Psoas muscle (tissue), 8 donors: ENCODE measurements around the gene ZNF397. TPM values are rescaled to one million over a fixed set of nuclear protein-coding genes. Genes with fewer than 3 reads are reported as not detected.

Experiments
- ATAC-seq, 4 donors: fragments of 200-7000 bp; cut with Tn5 transposase; one replicate each; pipeline ENCODE4 v1.9.1; 2020; ENCODE audit warnings: moderate library complexity in 3 of 4, mild to moderate bottlenecking in 2 of 4
- DNase-seq, 2 donors: peaks; one replicate each; pipeline ENCODE4 v3.0.0-alpha.2; 2020
- H3K27ac ChIP-seq: fragments of 200-600 bp; one replicate; pipeline ENCODE4 v1.8.0; 2022
- H3K27me3 ChIP-seq, 3 donors: fragments of 200-600 bp in 1 of 3; one replicate each; pipeline versions ENCODE4 v1.6.1 to v1.8.0; 2013 to 2022; ENCODE audit warnings: low read length in 2 of 3, mild to moderate bottlenecking in 2 of 3, moderate library complexity in 1 of 3; ENCODE audit not compliant: insufficient read depth in 3 of 3
- H3K36me3 ChIP-seq, 2 donors: fragments of 200-600 bp in 1 of 2; one replicate each; pipeline versions ENCODE4 v1.6.1 to v1.8.0; 2013 to 2022; ENCODE audit warnings: low read depth in 1 of 2, mild to moderate bottlenecking in 1 of 2, moderate library complexity in 1 of 2; ENCODE audit not compliant: insufficient read depth in 1 of 2
- H3K4me1 ChIP-seq: fragments of 200-600 bp; one replicate; pipeline ENCODE4 v1.8.0; 2022
- H3K4me3 ChIP-seq: fragments of 200-600 bp; one replicate; pipeline ENCODE4 v1.8.0; 2022; ENCODE audit warnings: mild to moderate bottlenecking
- H3K9me3 ChIP-seq: fragments of 200-600 bp; one replicate; pipeline ENCODE4 v1.8.0; 2022
- CTCF ChIP-seq: fragments of 200-600 bp; IDR thresholded peaks from one replicate; pipeline ENCODE4 v1.8.0; 2022; ENCODE audit warnings: antibody characterized with exemption
- WGBS, 3 donors: extraction: QIAGEN DNeasy Blood & Tissue Kit; methylation state at CpG; one replicate each; pipeline versions ENCODE4 v1.1.6 to v1.1.7; 2013; 5-methylcytosine and 5-hydroxymethylcytosine counted together
- intact Hi-C, 2 donors: fragments of 100-400 bp; cut with DNase I; formaldehyde crosslinking; loops; one replicate each; pipeline versions ENCODE4 v1.11.0 to v1.14.2; 2022
- polyA plus RNA-seq, 3 donors: library from polyadenylated mRNA; stranded (reverse); fragments of 200-250 nt; gene quantifications; one replicate each; pipeline ENCODE4 v1.2.3, GENCODE V29; 2013
- total RNA-seq, 4 donors: library from RNA; stranded (reverse); fragmentation: NEBNext Ultra II Directional in 2 of 4; extraction: Animal tissue kit (Norgen Biotek cat#: 25700) in 2 of 4; gene quantifications; one replicate each; pipeline versions ENCODE4 v1.2.1 to v1.2.4, GENCODE V29; 2021 to 2023
- donor health status: healthy with polysubstance abuse.
- donor health status: DM: no; HTN: no; CAD: no; lungs with moderate emphysema.
- donor health status: Bipolar disorder and iron deficiency.
- donor health status: healthy.
- donor health status: DM: yes; HTN: yes; CAD: no.
- donor health status: DM: no; HTN: no; CAD: no.
- donor health status: DM: no; HTN: no; CAD: no.
- donor health status: DM: yes; HTN: yes; CAD: no.

ZNF397 gene
- total and polyA plus RNA-seq, 7 donors = 10.5 to 34.5 (median 18.3) TPM

- no peaks in the 10 kb centered on the region for H3K9me3 ChIP-seq
- H3K4me3 ChIP-seq = no peak overlapping the region
- WGBS, 3 donors = 80 to 92% (median 91%) methylated on average over 1 of the region's 1 CpG
- no peak for TF ChIP-seq CTCF
- DNase-seq (no peak), ATAC-seq (peak in 1 of 4 donors; percentile 58)
- H3K27ac ChIP-seq = no peak overlapping the region
- H3K36me3 ChIP-seq = peaks cover 0 to 4% of the 10 kb centered on the region in 2 donors
- intact Hi-C loops = no loop called here
- H3K27me3 ChIP-seq = no peaks in the 10 kb centered on the region
- H3K4me1 ChIP-seq = peaks cover 10% of the 10 kb centered on the region
Measured at GRCh38 chr18:35282353-35282752, 41.5 kb downstream of the ZNF397 start.

- intact Hi-C loops = no loop called here
- WGBS, 3 donors = 93 to 98% (median 94%) methylated on average over 5 to 7 of the region's 7 CpGs
- Histone ChIP-seq H3K4me3 (no peak overlapping the region), H3K27ac (no peak overlapping the region), H3K27me3 (no peaks in the 10 kb centered on the region), H3K4me1 (peaks cover 15% of the 10 kb centered on the region), H3K36me3 (peaks cover 0 to 4% of the 10 kb centered on the region in 2 donors), H3K9me3 (no peaks in the 10 kb centered on the region)
- DNase-seq = no peak
- ATAC-seq = peak in 1 of 4 donors; percentile 10
- no peak for TF ChIP-seq CTCF
Measured at GRCh38 chr18:35283923-35284794, 43.3 kb downstream of the ZNF397 start.

GRCh38 chr18:35284841-35285240 is 44.0 kb downstream of the ZNF397 start:
- H3K9me3 ChIP-seq = no peaks in the 10 kb centered on the region
- WGBS, 3 donors = 55 to 90% (median 65%) methylated on average over 3 of the region's 3 CpGs
- H3K27me3 ChIP-seq = no peaks in the 10 kb centered on the region
- H3K36me3 ChIP-seq = peaks cover 0 to 4% of the 10 kb centered on the region in 2 donors
- TF ChIP-seq CTCF = no peak
- no peak overlapping the region for H3K4me3 ChIP-seq
- DNase-seq (no peak), ATAC-seq (no peak)
- H3K27ac ChIP-seq = no peak overlapping the region
- H3K4me1 ChIP-seq = peaks cover 15% of the 10 kb centered on the region
- intact Hi-C loops = loop anchor here in 1 of 2 donors (5.0 kb wide), 1 partner anchor 43 kb away; the partner anchor contains the start of gene ZNF397

GRCh38 chr18:35289293-35289692 is 48.5 kb downstream of the ZNF397 start:
- ATAC-seq = peak in 1 of 4 donors; percentile 14
- H3K9me3 ChIP-seq = no peaks in the 10 kb centered on the region
- no peak for TF ChIP-seq CTCF
- H3K27ac ChIP-seq = peak overlapping the region; percentile 80
- DNase-seq = no peak
- WGBS, 3 donors = 3 to 9% (median 8%) methylated on average over 6 of the region's 6 CpGs
- peak overlapping the region; percentile 87 for H3K4me3 ChIP-seq
- peaks cover 12% of the 10 kb centered on the region for H3K4me1 ChIP-seq
- peaks cover 0 to 22% of the 10 kb centered on the region in 2 donors for H3K36me3 ChIP-seq
- no peaks in the 10 kb centered on the region for H3K27me3 ChIP-seq
- intact Hi-C loops = loop anchor here in 1 of 2 donors (5.0 kb wide), 1 partner anchor 47 kb away; the partner anchor contains the start of gene ZNF397
